ENCODE measurements around the gene KPNB1. TPM values are rescaled to one million over a fixed set of nuclear protein-coding genes. Genes with fewer than 3 reads are reported as not detected.
A peak's percentile ranks its signal among the peaks of the same experiment; 100 is the strongest.

KPNB1 gene
- total RNA-seq, 1 experiment from 2014 or later: 482 TPM

- no peak for DNase-seq (ENCODE audit: low read depth)
Observed at GRCh38 chr17:47696717-47697642, 47.3 kb downstream of the KPNB1 start.

GRCh38 chr17:47697906-47698711 lies 48.4 kb downstream of the KPNB1 start:
- DNase-seq (ENCODE audit: low read depth): no peak

GRCh38 chr17:47698749-47699535 lies 49.2 kb downstream of the KPNB1 start:
- peak; percentile 52 for DNase-seq (ENCODE audit: low read depth)

- DNase-seq (ENCODE audit: low read depth): no peak
Observed at GRCh38 chr17:47699536-47699840, 49.8 kb downstream of the KPNB1 start.

- DNase-seq (ENCODE audit: low read depth): no peak
Observed at GRCh38 chr17:47700471-47701449, 51.0 kb downstream of the KPNB1 start.

GRCh38 chr17:47701608-47702007 lies 51.9 kb downstream of the KPNB1 start:
- DNase-seq (ENCODE audit: low read depth): no peak

GRCh38 chr17:47702391-47702995 lies 52.8 kb downstream of the KPNB1 start:
- DNase-seq (ENCODE audit: low read depth): no peak

- no peak for DNase-seq (ENCODE audit: low read depth)
Observed at GRCh38 chr17:47703191-47703591, 53.5 kb downstream of the KPNB1 start.

- DNase-seq (ENCODE audit: low read depth): no peak
Observed at GRCh38 chr17:47703671-47704070, 54.0 kb downstream of the KPNB1 start.

- no peak for DNase-seq (ENCODE audit: low read depth)
Observed at GRCh38 chr17:47704116-47704515, 54.4 kb downstream of the KPNB1 start.

- DNase-seq (ENCODE audit: low read depth): no peak
Observed at GRCh38 chr17:47704736-47705135, 55.0 kb downstream of the KPNB1 start.

GRCh38 chr17:47705536-47706530 lies 56.1 kb downstream of the KPNB1 start:
- no peak for DNase-seq (ENCODE audit: low read depth)

- DNase-seq (ENCODE audit: low read depth): peak; percentile 61
Observed at GRCh38 chr17:47707056-47707804, 57.5 kb downstream of the KPNB1 start.

GRCh38 chr17:47707884-47708283 lies 58.2 kb downstream of the KPNB1 start:
- no peak for DNase-seq (ENCODE audit: low read depth)

- no peak for DNase-seq (ENCODE audit: low read depth)
Observed at GRCh38 chr17:47708312-47708863, 58.7 kb downstream of the KPNB1 start.

- no peak for DNase-seq (ENCODE audit: low read depth)
Observed at GRCh38 chr17:47708864-47709541, 59.3 kb downstream of the KPNB1 start.

GRCh38 chr17:47709594-47709993 lies 59.9 kb downstream of the KPNB1 start:
- no peak for DNase-seq (ENCODE audit: low read depth)

Data from HT1080 (cell line).